MCF 10A (cell line): ENCODE measurements around the gene CHRNA3. TPM values are rescaled to one million over a fixed set of nuclear protein-coding genes. Genes with fewer than 3 reads are reported as not detected.
A peak's percentile ranks its signal among the peaks of the same experiment; 100 is the strongest.

ENCODE experiments used
- BruUV-seq: library from RNA; stranded (reverse); fragments of 400-500 nt; replicated peaks from 2 replicates; lab custom pipeline; 2021; lab: Mats Ljungman, UMichigan
- CTCF ChIA-PET: fragments of 300-600 bp; sonication (Branson Sonifier 250); formaldehyde crosslinking; extraction: SDS; loops from one replicate; lab custom pipeline; 2021; ENCODE audit warnings: antibody characterized with exemption, inconsistent platforms; lab: Yijun Ruan, JAX
- POLR2A ChIA-PET: fragments of 300-600, 350-650 bp; sonication (Branson Sonifier 250); formaldehyde crosslinking; extraction: SDS; loops from one replicate; lab custom pipeline; 2020; ENCODE audit warnings: antibody characterized with exemption, inconsistent platforms; lab: Yijun Ruan, JAX
- DNase-seq: peaks from one replicate; pipeline ENCODE4 v3.0.0-alpha.2; 2018; ENCODE audit not compliant: unreplicated experiment
- H3K27ac Mint-ChIP-seq: one replicate; pipeline ENCODE4 v1.8.0; 2022; ENCODE audit warnings: mild to moderate bottlenecking, low read depth, mixed read lengths; ENCODE audit not compliant: unreplicated experiment
- H3K27me3 Mint-ChIP-seq: one replicate; pipeline ENCODE4 v1.8.0; 2022; ENCODE audit warnings: mixed read lengths; ENCODE audit not compliant: insufficient read depth, unreplicated experiment
- H3K36me3 Mint-ChIP-seq: one replicate; pipeline ENCODE4 v1.8.0; 2022; ENCODE audit warnings: mild to moderate bottlenecking, moderate library complexity, mixed read lengths; ENCODE audit not compliant: insufficient read depth, unreplicated experiment
- H3K4me1 Mint-ChIP-seq: one replicate; pipeline ENCODE4 v1.8.0; 2022; ENCODE audit warnings: mixed read lengths; ENCODE audit not compliant: insufficient read depth, unreplicated experiment
- H3K4me3 Mint-ChIP-seq: one replicate; pipeline ENCODE4 v1.8.0; 2022; ENCODE audit warnings: mild to moderate bottlenecking, moderate library complexity, mixed read lengths; ENCODE audit not compliant: unreplicated experiment
- H3K9me3 Mint-ChIP-seq: one replicate; pipeline ENCODE4 v1.8.0; 2022; ENCODE audit warnings: mixed read lengths; ENCODE audit not compliant: unreplicated experiment
- CTCF ChIP-seq: fragments of 200-600 bp; IDR thresholded peaks from one replicate; pipeline ENCODE4 v1.8.0; 2022; ENCODE audit warnings: antibody characterized with exemption, mild to moderate bottlenecking; ENCODE audit not compliant: unreplicated experiment
- intact Hi-C: fragments of 100-400 bp; cut with micrococcal nuclease; formaldehyde crosslinking; loops from 2 replicates; pipeline ENCODE4 v1.14.1; 2022
- total RNA-seq: library from RNA; stranded (reverse); gene quantifications from 2 replicates; pipeline ENCODE4 v1.2.3, GENCODE V29; 2022

Gene CHRNA3
- total RNA-seq, 1 experiment from 2014 or later: not detected

- no TSS peak for BruUV-seq
- H3K27ac Mint-ChIP-seq: no peak overlapping the region
- ChIA-PET CTCF (interaction anchor here (1.6 kb wide), 1 partner anchor 18 kb away, joined by 6 read pairs; no protein-coding TSS in a partner anchor), POLR2A (no interaction called here)
- H3K36me3 Mint-ChIP-seq: no peaks in the 10 kb centered on the region
- H3K27me3 Mint-ChIP-seq: peaks cover 31% of the 10 kb centered on the region
- TF ChIP-seq CTCF: no peak
- H3K4me1 Mint-ChIP-seq: no peaks in the 10 kb centered on the region
- no peak for DNase-seq
- no peaks in the 10 kb centered on the region for H3K9me3 Mint-ChIP-seq
- intact Hi-C loops: no loop called here
- H3K4me3 Mint-ChIP-seq: no peak overlapping the region
These were observed 1.1 kb upstream of the CHRNA3 start for GRCh38 chr15:78621810-78622402.

- no peak for TF ChIP-seq CTCF
- Mint-ChIP-seq H3K36me3 (no peaks in the 10 kb centered on the region), H3K27me3 (peaks cover 31% of the 10 kb centered on the region), H3K27ac (no peak overlapping the region), H3K4me3 (no peak overlapping the region), H3K4me1 (no peaks in the 10 kb centered on the region), H3K9me3 (no peaks in the 10 kb centered on the region)
- no peak for DNase-seq
- BruUV-seq: no TSS peak
- ChIA-PET POLR2A (no interaction called here), CTCF (interaction anchor here (0.7 to 3.2 kb wide), 6 partner anchors 10 to 130 kb away, joined by 4 to 21 read pairs (median 5); no protein-coding TSS in a partner anchor)
- intact Hi-C loops: no loop called here
These were observed 722 bp downstream of the CHRNA3 start for GRCh38 chr15:78620021-78620526.

GRCh38 chr15:78619022-78619950, 1.5 kb downstream of the CHRNA3 start:
- DNase-seq: no peak
- no TSS peak for BruUV-seq
- TF ChIP-seq CTCF: no peak
- no peak overlapping the region for H3K27ac Mint-ChIP-seq
- ChIA-PET CTCF (interaction anchor here (0.6 to 3.2 kb wide), 13 partner anchors 11 to 1655 kb away, joined by 3 to 21 read pairs (median 5); no protein-coding TSS in a partner anchor), POLR2A (no interaction called here)
- H3K27me3 Mint-ChIP-seq: peaks cover 31% of the 10 kb centered on the region
- no peaks in the 10 kb centered on the region for H3K4me1 Mint-ChIP-seq
- no peaks in the 10 kb centered on the region for H3K36me3 Mint-ChIP-seq
- H3K4me3 Mint-ChIP-seq: no peak overlapping the region
- H3K9me3 Mint-ChIP-seq: no peaks in the 10 kb centered on the region
- intact Hi-C loops: no loop called here

- Mint-ChIP-seq H3K27ac (no peak overlapping the region), H3K4me1 (no peaks in the 10 kb centered on the region), H3K27me3 (peaks cover 31% of the 10 kb centered on the region), H3K9me3 (no peaks in the 10 kb centered on the region), H3K4me3 (no peak overlapping the region), H3K36me3 (no peaks in the 10 kb centered on the region)
- TF ChIP-seq CTCF: peak; percentile 76
- BruUV-seq: no TSS peak
- ChIA-PET CTCF (interaction anchor here (0.6 to 3.2 kb wide), 9 partner anchors 12 to 186 kb away, joined by 3 to 21 read pairs (median 5); no protein-coding TSS in a partner anchor), POLR2A (no interaction called here)
- intact Hi-C loops: loop anchor here (1.0 kb wide), 2 partner anchors 91 to 133 kb away; no protein-coding TSS in a partner anchor
- peak; percentile 84 for DNase-seq
These were observed 2.3 kb downstream of the CHRNA3 start for GRCh38 chr15:78618490-78618934.
